ENCODE results near the gene ADGRV1.

ADGRV1 gene

GRCh38 chr5:90902170-90902569 lies 343.6 kb downstream of the ADGRV1 start:
- TF ChIP-seq, protein P1, sequence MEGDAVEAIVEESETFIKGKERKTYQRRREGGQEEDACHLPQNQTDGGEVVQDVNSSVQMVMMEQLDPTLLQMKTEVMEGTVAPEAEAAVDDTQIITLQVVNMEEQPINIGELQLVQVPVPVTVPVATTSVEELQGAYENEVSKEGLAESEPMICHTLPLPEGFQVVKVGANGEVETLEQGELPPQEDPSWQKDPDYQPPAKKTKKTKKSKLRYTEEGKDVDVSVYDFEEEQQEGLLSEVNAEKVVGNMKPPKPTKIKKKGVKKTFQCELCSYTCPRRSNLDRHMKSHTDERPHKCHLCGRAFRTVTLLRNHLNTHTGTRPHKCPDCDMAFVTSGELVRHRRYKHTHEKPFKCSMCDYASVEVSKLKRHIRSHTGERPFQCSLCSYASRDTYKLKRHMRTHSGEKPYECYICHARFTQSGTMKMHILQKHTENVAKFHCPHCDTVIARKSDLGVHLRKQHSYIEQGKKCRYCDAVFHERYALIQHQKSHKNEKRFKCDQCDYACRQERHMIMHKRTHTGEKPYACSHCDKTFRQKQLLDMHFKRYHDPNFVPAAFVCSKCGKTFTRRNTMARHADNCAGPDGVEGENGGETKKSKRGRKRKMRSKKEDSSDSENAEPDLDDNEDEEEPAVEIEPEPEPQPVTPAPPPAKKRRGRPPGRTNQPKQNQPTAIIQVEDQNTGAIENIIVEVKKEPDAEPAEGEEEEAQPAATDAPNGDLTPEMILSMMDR (IDR thresholded peaks at IDR 0.05; ENCODE audit: extremely low read depth, insufficient read depth, missing control alignments): no peak
- in situ Hi-C loops (cut with MboI; ENCODE audit: low pct_unique_long_range_greater_than_20kb, low sequenced_read_pairs, unreplicated experiment): no loop called here
- DNase-seq (ENCODE audit: low spot score): no peak

- TF ChIP-seq, protein P1 (IDR thresholded peaks at IDR 0.05; ENCODE audit: extremely low read depth, insufficient read depth, missing control alignments): no peak
- in situ Hi-C loops (cut with MboI; ENCODE audit: low pct_unique_long_range_greater_than_20kb, low sequenced_read_pairs, unreplicated experiment): no loop called here
- DNase-seq (ENCODE audit: low spot score): no peak
Observed at GRCh38 chr5:90902651-90903386, 344.2 kb downstream of the ADGRV1 start.

GRCh38 chr5:90909101-90909503 lies 350.5 kb downstream of the ADGRV1 start:
- TF ChIP-seq, protein P1 (IDR thresholded peaks at IDR 0.05; ENCODE audit: extremely low read depth, insufficient read depth, missing control alignments): no peak
- no peak for DNase-seq (ENCODE audit: low spot score)
- in situ Hi-C loops (cut with MboI; ENCODE audit: low pct_unique_long_range_greater_than_20kb, low sequenced_read_pairs, unreplicated experiment): no loop called here

DNA sequence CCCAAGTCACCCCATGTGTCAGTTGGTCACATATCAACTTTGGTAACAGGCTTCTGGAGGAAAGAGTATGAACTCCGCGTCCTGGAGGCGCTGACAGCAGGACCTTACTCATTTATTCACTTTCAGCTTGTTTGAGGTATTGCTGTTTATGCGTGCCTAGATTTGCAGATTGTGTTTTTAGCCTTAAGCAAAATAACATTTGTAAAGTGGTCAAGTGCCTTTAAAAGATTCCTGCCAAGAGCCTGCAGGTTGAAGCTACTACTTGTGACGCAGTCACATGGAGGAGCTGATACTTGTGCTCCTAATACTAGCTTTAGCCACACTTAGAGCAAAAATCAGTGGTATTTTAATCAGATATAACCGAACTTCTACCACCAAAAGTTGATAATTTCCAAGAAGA lies 351.3 kb downstream of the ADGRV1 start:
- in situ Hi-C loops (cut with MboI; ENCODE audit: low pct_unique_long_range_greater_than_20kb, low sequenced_read_pairs, unreplicated experiment): no loop called here
- no peak for DNase-seq (ENCODE audit: low spot score)
- TF ChIP-seq, protein P1 (IDR thresholded peaks at IDR 0.05; ENCODE audit: extremely low read depth, insufficient read depth, missing control alignments): no peak

DNA sequence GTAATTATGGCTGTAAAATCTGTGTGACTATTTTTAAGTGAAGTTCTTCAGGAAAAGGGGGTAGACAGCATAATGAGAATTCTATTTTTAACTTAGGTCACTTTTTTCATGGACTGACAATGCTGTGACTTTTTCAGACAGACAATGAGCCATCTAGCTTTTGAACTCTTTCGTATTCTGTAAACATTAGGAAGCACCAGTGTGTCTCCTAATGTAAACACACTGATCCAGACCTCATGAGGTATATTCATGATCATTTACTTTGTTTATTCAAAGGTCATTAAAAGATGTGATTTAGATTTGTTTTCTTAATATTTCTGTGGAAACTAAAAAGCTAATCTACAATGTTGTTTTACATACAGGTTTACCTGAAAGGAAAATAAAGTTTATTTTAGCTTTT lies 352.6 kb downstream of the ADGRV1 start:
- no peak for DNase-seq (ENCODE audit: low spot score)
- in situ Hi-C loops (cut with MboI; ENCODE audit: low pct_unique_long_range_greater_than_20kb, low sequenced_read_pairs, unreplicated experiment): no loop called here
- TF ChIP-seq, protein P1 (IDR thresholded peaks at IDR 0.05; ENCODE audit: extremely low read depth, insufficient read depth, missing control alignments): no peak

- TF ChIP-seq, protein P1 (IDR thresholded peaks at IDR 0.05; ENCODE audit: extremely low read depth, insufficient read depth, missing control alignments): no peak
- in situ Hi-C loops (cut with MboI; ENCODE audit: low pct_unique_long_range_greater_than_20kb, low sequenced_read_pairs, unreplicated experiment): no loop called here
- no peak for DNase-seq (ENCODE audit: low spot score)
Observed at GRCh38 chr5:90912476-90912875, 353.9 kb downstream of the ADGRV1 start.
